PC-9 (cell line): ENCODE data around the gene BCL2L1. TPM values are rescaled to one million over a fixed set of nuclear protein-coding genes. Genes with fewer than 3 reads are reported as not detected.

ENCODE experiments used
- BruUV-seq: library from RNA; stranded (reverse); fragments of 400-500 nt; replicated peaks from 2 replicates; lab custom pipeline; 2021; lab: Mats Ljungman, UMichigan
- CTCF ChIA-PET: fragments of 300-600 bp; sonication (Branson Sonifier 250); formaldehyde crosslinking; loops from one replicate; lab custom pipeline; 2022; ENCODE audit warnings: antibody characterized with exemption; lab: Charles Lee
- POLR2A ChIA-PET: fragments of 300-600 bp; sonication (Branson Sonifier 250); formaldehyde crosslinking; loops from one replicate; lab custom pipeline; 2022; ENCODE audit warnings: antibody characterized with exemption; ENCODE audit not compliant: unreplicated experiment; lab: Charles Lee
- DNase-seq, 2 experiments: peaks; one replicate each; pipeline versions ENCODE4 v3.0.0 to v3.0.0-alpha.2; 2015 to 2022; ENCODE audit warnings: mixed read lengths in 1 of 2
- H2AFZ ChIP-seq: fragments of 200-600 bp; sonication (generic); 2 replicates; pipeline ENCODE4 v1.8.1; 2017; ENCODE audit warnings: antibody characterized with exemption
- H3F3A ChIP-seq: fragments of 200-600 bp; sonication (generic); 2 replicates; pipeline ENCODE4 v1.8.1; 2017; ENCODE audit warnings: antibody characterized with exemption, mild to moderate bottlenecking, low read depth; ENCODE audit not compliant: insufficient read depth
- H3K27ac ChIP-seq: fragments of 200-600 bp; sonication (generic); 2 replicates; pipeline ENCODE4 v1.6.1; 2016; ENCODE audit warnings: mixed run types
- H3K27me3 ChIP-seq: fragments of 200-600 bp; sonication (generic); 2 replicates; pipeline ENCODE4 v1.6.1; 2016; ENCODE audit warnings: low read depth, mixed run types; ENCODE audit not compliant: insufficient read depth
- H3K36me3 ChIP-seq: fragments of 200-600 bp; sonication (generic); 2 replicates; pipeline ENCODE4 v1.6.1; 2016; ENCODE audit warnings: low read depth, mixed run types
- H3K4me1 ChIP-seq: fragments of 200-600 bp; sonication (generic); replicated peaks from 2 replicates; pipeline ENCODE4 v1.6.1; 2016; ENCODE audit warnings: mixed run types; ENCODE audit not compliant: insufficient read depth
- H3K4me2 ChIP-seq: fragments of 200-600 bp; sonication (generic); 2 replicates; pipeline ENCODE4 v1.6.1; 2017; ENCODE audit warnings: mixed run types
- H3K4me3 ChIP-seq: fragments of 200-600 bp; sonication (generic); 2 replicates; pipeline ENCODE4 v1.6.1; 2016; ENCODE audit warnings: mixed run types
- H3K79me2 ChIP-seq: fragments of 200-600 bp; sonication (generic); 2 replicates; pipeline ENCODE4 v1.6.1; 2017; ENCODE audit warnings: low read depth, mixed run types
- H3K9me2 ChIP-seq: fragments of 200-600 bp; sonication (generic); 2 replicates; pipeline ENCODE4 v1.8.1; 2017; ENCODE audit warnings: mild to moderate bottlenecking; ENCODE audit not compliant: insufficient read depth
- H3K9me3 ChIP-seq: fragments of 200-600 bp; sonication (generic); 2 replicates; pipeline ENCODE4 v1.8.1; 2016; ENCODE audit warnings: low read depth; ENCODE audit not compliant: insufficient read depth
- H4K20me1 ChIP-seq: fragments of 200-600 bp; sonication (generic); 2 replicates; pipeline ENCODE4 v1.8.1; 2017; ENCODE audit not compliant: insufficient read depth
- CTCF ChIP-seq: fragments of 200-600 bp; sonication (generic); conservative IDR thresholded peaks from 2 replicates; pipeline ENCODE4 v1.6.1; 2017; ENCODE audit warnings: mixed run types, antibody characterized with exemption, mild to moderate bottlenecking, moderate library complexity
- EZH2 ChIP-seq: fragments of 200-600 bp; sonication (generic); IDR thresholded peaks from 2 replicates; pipeline ENCODE4 v1.8.0; 2017; ENCODE audit warnings: antibody characterized with exemption, low read depth
- intact Hi-C: fragments of 100-400 bp; cut with micrococcal nuclease; formaldehyde crosslinking; loops from one replicate; pipeline ENCODE4 v1.10.0; 2022; ENCODE audit not compliant: unreplicated experiment
- total RNA-seq: library from RNA; stranded (reverse); gene quantifications from 2 replicates; pipeline ENCODE4 v1.2.3, GENCODE V29; 2021

Gene BCL2L1
- total RNA-seq, 1 experiment from 2014 or later, result 125 TPM

DNA sequence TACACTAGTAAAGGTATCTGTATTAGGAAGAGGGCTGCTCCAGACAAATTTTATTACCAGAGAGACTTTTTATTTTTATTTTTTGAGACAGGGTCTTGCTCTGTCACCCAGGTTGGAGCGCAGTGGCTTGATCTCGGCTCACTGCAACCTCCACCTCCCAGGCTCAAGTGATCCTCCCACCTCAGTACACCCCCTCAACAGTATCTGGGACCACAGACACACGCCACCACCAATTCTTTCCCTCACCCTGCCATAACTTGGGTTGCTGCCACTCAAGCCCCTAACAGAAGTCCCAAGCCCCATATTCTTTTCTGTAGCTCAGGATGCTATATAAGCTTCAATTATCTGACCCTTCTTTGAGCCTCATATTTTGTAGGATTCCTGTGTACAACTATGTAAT, 6.9 kb downstream of the BCL2L1 start:
- peak overlapping the region; percentile 88 for H3K4me3 ChIP-seq
- ChIA-PET CTCF (interaction anchor here (0.7 to 1.2 kb wide), 2 partner anchors 17 to 153 kb away, joined by 3 read pairs; no protein-coding TSS in a partner anchor), POLR2A (interaction anchor here (0.7 kb wide), 1 partner anchor 54 kb away, joined by 5 read pairs; no protein-coding TSS in a partner anchor)
- no peaks in the 10 kb centered on the region for H3K9me3 ChIP-seq
- no peak overlapping the region for H2AFZ ChIP-seq
- H3K27me3 ChIP-seq, result no peaks in the 10 kb centered on the region
- no peaks in the 10 kb centered on the region for H4K20me1 ChIP-seq
- no peaks in the 10 kb centered on the region for H3K9me2 ChIP-seq
- TF ChIP-seq EZH2 (no peak), CTCF (no peak)
- H3K36me3 ChIP-seq, result peaks cover 65% of the 10 kb centered on the region
- intact Hi-C loops, result no loop called here
- peak overlapping the region; percentile 97 for H3K4me2 ChIP-seq
- H3K79me2 ChIP-seq, result peaks cover 97% of the 10 kb centered on the region
- DNase-seq, result no peak
- peaks cover 89% of the 10 kb centered on the region for H3F3A ChIP-seq
- H3K4me1 ChIP-seq, result peaks cover 83% of the 10 kb centered on the region
- H3K27ac ChIP-seq, result peak overlapping the region; percentile 99
- no TSS peak for BruUV-seq

DNA sequence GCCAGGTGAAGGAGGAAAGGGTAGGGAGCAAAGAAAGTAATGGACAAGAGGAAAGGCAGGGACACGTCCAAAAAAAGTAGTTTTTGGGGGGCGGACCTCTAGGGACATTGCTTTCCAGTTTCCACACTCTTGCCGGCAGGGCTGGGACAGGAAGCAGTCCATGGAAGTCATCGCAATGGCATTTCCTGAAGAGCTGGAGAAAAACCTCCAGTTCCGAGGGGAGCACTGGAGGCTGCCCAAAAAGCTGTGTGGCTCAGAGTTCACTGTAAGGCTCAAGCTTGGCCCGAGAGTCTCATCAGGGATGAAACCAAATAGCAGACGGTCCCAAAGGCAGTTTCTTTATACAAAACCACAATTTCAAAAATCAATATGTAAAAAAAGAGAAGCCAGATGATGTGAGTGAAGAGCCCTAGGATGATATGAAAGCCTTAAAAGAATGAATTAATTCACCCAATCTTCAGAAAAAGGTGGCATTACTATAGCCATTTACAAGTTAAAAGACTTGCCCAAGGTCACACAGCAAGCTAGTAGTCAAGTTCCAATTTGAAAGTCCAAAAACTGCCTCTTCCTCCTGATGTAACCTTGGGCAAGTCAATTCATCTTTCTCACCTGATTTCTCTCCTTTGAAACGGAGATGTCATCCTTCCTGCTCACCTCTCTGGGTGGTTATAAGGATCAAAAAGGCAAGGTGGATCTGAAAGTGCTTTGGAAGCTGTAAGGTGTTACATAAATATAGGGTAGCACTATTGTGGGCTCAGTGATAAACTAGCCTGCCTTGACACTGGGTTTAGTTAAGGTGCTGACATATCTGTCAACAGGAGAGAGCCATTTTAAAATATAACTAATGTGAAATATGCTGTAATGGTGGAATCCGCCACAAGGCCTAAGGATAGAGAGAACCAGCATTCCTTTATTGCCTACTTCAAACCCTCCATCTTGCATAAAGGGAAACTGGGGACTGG, 9.1 kb downstream of the BCL2L1 start:
- intact Hi-C loops, result loop anchor here (2.0 kb wide), 2 partner anchors 35 to 121 kb away; no protein-coding TSS in a partner anchor
- DNase-seq, result peak; percentile 80 to 93
- H3K27me3 ChIP-seq, result no peaks in the 10 kb centered on the region
- H4K20me1 ChIP-seq, result no peaks in the 10 kb centered on the region
- H3K4me1 ChIP-seq, result peaks cover 96% of the 10 kb centered on the region
- peak overlapping the region; percentile 99 for H3K27ac ChIP-seq
- ChIA-PET POLR2A (interaction anchor here (0.6 to 2.6 kb wide), 10 partner anchors 9 to 141 kb away, joined by 3 to 37 read pairs (median 8); partner anchors contain the start of genes BCL2L1 and ID1), CTCF (interaction anchor here (0.6 to 3.2 kb wide), 3 partner anchors 10 to 55 kb away, joined by 4 to 13 read pairs (median 8); partner anchors contain the start of gene BCL2L1)
- peaks cover 60% of the 10 kb centered on the region for H3K36me3 ChIP-seq
- H3K79me2 ChIP-seq, result peaks cover 97% of the 10 kb centered on the region
- TSS peak; percentile 68 for BruUV-seq
- no peaks in the 10 kb centered on the region for H3K9me2 ChIP-seq
- no peaks in the 10 kb centered on the region for H3K9me3 ChIP-seq
- peak overlapping the region; percentile 97 for H3K4me2 ChIP-seq
- no peak overlapping the region for H2AFZ ChIP-seq
- H3K4me3 ChIP-seq, result peak overlapping the region; percentile 47; the same call in 1 of the 2 replicates
- TF ChIP-seq CTCF (no peak), EZH2 (no peak)
- peaks cover 86% of the 10 kb centered on the region for H3F3A ChIP-seq
